HG03066 (cell line): ENCODE results near the gene IFNA4.
A peak's percentile ranks its signal among the peaks of the same experiment; 100 is the strongest.
"Not testable (repeated sequence)": the region's sequence is repeated elsewhere in the genome, so short reads cannot be mapped to it uniquely, and the experiment has no call there.

Experiments
- ATAC-seq: cut with Tn5 transposase; IDR thresholded peaks from one replicate; pipeline ENCODE4 v1.9.1; 2021; ENCODE audit warnings: low read depth; ENCODE audit not compliant: unreplicated experiment

IFNA4 gene

DNA sequence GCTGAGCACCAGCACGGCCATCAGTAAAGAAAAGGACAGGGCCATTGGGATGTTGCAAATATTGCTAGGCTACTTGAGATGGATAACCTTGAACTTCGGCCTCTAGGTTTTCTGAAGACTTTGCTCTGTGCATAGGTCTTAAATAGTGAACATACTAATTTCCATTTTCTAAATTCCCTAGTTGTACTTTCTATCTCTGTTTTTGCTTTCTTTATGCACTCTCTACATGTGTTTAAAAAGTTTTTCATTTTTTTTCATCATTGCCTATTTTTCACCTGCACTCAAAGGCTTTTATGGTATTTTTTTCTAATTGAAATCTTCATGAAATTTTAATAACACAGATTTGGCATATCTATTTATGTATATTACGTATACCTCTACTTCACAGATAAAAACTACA is at the start of gene IFNA4:
Gene IFNA4, minus strand, starts transcription at position 101 of the 400 bp plus-strand sequence. Its CDS starts 56 bp downstream, at position 45.
- ATAC-seq, result not testable (repeated sequence)

GRCh38 chr9:21236360-21236714 is 49.0 kb upstream of the IFNA4 start:
- not testable (repeated sequence) for ATAC-seq

GRCh38 chr9:21235468-21236359 is 48.3 kb upstream of the IFNA4 start:
- peak; percentile 68 for ATAC-seq

GRCh38 chr9:21234153-21234687 is 46.8 kb upstream of the IFNA4 start:
- no peak for ATAC-seq

DNA sequence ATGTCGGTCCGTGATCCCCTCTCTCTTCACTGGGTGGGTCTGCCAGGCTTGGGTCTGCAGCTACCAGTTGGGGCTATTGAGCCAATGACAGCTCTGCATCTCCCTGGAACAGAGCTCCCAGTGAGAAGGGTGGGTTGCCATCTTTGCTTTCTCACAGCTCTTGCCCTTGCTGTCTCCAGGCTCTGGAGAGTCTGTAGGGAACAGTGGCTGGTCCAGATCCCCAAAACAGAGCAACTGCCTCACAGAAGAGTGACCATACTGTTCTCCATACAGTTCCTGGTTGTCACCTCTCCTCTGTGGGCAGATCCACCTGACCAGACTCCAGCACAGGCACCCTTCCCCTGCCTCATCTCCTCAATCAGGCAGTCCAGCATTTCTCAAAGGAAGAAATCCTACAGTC is 45.9 kb upstream of the IFNA4 start:
- ATAC-seq, result no peak

- ATAC-seq, result no peak
These were observed 40.7 kb upstream of the IFNA4 start, which contains the start of gene IFNA17 for GRCh38 chr9:21228122-21228521. IFNA17 (minus strand) TSS chr9:21228222; CDS start chr9:21228173, 49 bp downstream.

DNA sequence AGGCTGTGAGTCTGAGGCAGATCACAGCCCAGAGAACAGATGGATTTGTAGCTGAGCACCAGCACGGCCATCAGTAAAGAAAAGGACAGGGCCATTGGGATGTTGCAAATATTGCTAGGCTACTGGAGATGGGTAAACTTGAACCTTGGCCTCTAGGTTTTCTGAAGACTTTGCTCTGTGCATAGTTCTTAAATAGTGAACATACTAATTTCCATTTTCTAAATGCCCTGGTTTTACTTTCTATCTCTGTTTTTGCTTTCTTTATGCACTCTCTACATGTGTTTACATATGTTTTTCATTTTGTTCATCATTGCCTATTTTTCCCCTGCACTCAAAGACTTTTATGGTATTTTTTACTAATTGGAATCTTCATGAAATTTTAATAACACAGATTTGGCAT is 29.8 kb upstream of the IFNA4 start, which contains the start of gene IFNA16:
Gene IFNA16, minus strand, starts transcription at position 101 of the 400 bp plus-strand sequence. Its CDS starts 6 bp downstream, at position 95.
- ATAC-seq, result not testable (repeated sequence)

GRCh38 chr9:21213411-21214326 is 26.3 kb upstream of the IFNA4 start:
- peak; percentile 57 for ATAC-seq

GRCh38 chr9:21212160-21212559 is 24.8 kb upstream of the IFNA4 start:
- not testable (repeated sequence) for ATAC-seq

- not testable (repeated sequence) for ATAC-seq
These were observed 23.4 kb upstream of the IFNA4 start for GRCh38 chr9:21210782-21211181.

DNA sequence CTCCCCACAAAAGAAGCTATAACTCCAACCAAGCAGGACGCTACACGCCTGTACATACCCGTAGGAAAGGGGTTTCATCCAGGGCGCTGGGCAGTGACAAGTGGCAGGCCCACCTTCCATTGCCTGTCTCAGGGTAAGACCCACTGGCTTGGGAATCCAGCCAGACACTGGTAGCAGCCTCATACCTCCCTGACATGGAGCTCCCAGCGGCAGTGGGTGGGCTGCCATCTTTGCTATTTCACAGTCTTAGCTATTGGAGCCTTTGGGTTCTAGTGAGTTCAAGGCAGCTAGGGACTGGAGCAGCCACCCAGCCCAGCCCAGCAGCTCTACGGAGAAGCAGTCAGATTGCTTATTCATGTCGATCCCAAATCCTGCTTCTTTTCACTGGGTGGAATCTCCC is 22.9 kb upstream of the IFNA4 start:
- ATAC-seq, result no peak

DNA sequence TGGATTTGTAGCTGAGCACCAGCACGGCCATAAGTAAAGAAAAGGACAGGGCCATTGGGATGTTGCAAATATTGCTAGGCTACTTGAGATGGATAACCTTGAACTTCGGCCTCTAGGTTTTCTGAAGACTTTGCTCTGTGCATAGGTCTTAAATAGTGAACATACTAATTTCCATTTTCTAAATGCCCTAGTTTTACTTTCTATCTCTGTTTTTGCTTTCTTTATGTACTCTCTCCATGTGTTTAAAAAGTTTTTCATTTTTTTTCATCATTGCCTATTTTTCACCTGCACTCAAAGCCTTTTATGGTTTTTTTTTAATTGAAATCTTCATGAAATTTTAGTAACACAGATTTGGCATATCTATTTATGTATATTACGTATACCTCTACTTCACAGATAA is 19.7 kb upstream of the IFNA4 start, which contains the start of gene IFNA10:
Gene IFNA10, minus strand, starts transcription at position 101 of the 400 bp plus-strand sequence. Its CDS starts 46 bp downstream, at position 55.
- ATAC-seq, result not testable (repeated sequence)

DNA sequence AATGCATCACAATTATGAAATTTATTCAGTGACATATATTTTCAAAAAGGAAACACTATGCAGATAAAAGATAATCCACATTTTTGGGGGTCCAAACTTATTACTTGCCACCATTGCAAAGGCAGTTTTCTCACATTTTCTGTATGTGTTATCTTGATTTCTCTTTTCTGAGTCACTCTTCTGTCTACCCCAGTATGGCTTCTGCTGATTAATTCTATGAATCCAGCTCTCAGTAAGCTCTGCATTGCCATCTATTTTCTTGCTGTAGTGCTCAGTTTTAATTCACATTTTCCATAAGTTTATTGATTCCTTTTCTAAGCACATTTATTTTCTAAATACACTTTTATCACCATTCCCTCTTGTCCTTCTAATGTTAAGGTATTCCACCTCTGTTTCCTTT is 17.8 kb upstream of the IFNA4 start:
- no peak for ATAC-seq

- ATAC-seq, result not testable (repeated sequence)
These were observed 14.7 kb upstream of the IFNA4 start, which contains the start of gene IFNA7 for GRCh38 chr9:21202105-21202504. IFNA7 (minus strand) TSS chr9:21202205; CDS start chr9:21202165, 40 bp downstream.

- ATAC-seq, result peak; percentile 97
These were observed 7.7 kb upstream of the IFNA4 start for GRCh38 chr9:21194867-21195776.

DNA sequence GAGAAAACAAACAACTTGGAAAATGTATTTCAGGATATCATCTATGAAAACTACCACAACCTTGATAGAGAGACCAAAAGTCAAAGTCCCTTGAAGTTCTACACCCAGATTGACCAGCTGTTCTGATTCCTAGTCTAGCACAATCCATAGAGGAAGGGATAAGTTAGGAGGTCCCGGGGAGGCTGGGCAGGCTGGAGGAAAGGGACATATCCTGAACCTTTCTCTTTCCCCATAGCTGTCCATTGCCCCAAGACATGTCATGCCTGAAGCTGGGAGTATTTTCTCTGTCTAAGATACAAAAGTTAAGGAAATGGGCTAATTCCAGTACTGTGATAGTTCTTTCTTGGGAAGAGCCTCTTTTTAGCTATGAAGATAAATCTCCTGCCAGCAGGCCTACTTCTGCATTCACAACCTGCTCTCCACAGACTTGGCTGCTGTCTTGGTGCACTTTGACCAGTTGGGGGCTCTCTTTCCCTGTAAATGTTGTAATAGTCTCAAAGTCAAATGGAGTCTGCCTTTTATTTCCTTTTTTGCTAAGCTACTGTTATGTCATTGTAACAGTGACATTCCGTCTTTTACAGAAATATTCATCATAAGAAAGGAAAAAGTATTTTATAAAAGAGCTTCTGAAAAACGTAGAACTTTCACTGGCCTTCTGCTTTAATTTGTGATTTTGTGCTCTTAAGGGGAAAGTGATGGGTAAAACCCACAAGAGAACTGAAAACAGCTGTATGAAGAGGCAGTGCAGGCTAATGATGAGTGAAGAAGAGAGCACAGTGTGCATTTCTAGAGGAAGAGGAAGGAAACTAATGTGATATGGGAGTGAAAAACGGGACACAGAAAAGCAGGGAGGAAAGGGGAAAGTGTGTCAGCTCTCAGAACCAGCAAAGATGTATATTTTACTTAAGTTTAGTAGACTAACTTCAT is 4.3 kb downstream of the IFNA4 start:
- ATAC-seq, result peak; percentile 89

GRCh38 chr9:21174671-21175070 is 12.7 kb downstream of the IFNA4 start:
- no peak for ATAC-seq

DNA sequence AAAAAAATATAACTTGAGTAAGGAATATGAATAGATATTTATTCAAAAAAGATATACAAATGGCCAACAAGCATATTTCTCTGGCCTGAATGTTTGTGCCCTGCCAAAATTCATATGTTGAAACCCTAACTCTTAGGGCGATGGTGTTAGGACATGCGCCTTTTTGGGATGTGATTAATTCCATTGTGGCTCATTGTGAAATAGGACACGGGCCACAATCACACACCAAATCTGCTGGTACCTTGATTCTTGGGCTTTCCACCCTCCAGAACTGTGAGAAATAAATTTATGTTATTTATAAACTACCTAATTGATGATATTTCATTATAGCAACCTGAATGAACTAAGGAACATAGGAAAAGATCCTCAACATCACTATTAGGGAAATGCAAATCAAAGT is 15.2 kb downstream of the IFNA4 start:
- no peak for ATAC-seq
